ENCODE measurements around the gene ZNF773.
A peak's percentile ranks its signal among the peaks of the same experiment; 100 is the strongest.
"Not testable (repeated sequence)": the region's sequence is repeated elsewhere in the genome, so short reads cannot be mapped to it uniquely, and the experiment has no call there.

ZNF773 gene

GRCh38 chr19:57499680-57500395, at the start of gene ZNF773:
Gene ZNF773, plus strand, starts transcription at chr19:57499938. Its CDS starts 143 bp downstream, at chr19:57500081.
- H3K4me3 ChIP-seq (ENCODE audit: low read length), result peak within 1 kb of the TSS; percentile 66
- DNase-seq (ENCODE audit: low read depth), result peak; percentile 97

GRCh38 chr19:57452307-57452706, 47.4 kb upstream of the ZNF773 start:
- DNase-seq (ENCODE audit: low read depth), result no peak

GRCh38 chr19:57465680-57466381, 33.9 kb upstream of the ZNF773 start:
- TF ChIP-seq, protein P1, sequence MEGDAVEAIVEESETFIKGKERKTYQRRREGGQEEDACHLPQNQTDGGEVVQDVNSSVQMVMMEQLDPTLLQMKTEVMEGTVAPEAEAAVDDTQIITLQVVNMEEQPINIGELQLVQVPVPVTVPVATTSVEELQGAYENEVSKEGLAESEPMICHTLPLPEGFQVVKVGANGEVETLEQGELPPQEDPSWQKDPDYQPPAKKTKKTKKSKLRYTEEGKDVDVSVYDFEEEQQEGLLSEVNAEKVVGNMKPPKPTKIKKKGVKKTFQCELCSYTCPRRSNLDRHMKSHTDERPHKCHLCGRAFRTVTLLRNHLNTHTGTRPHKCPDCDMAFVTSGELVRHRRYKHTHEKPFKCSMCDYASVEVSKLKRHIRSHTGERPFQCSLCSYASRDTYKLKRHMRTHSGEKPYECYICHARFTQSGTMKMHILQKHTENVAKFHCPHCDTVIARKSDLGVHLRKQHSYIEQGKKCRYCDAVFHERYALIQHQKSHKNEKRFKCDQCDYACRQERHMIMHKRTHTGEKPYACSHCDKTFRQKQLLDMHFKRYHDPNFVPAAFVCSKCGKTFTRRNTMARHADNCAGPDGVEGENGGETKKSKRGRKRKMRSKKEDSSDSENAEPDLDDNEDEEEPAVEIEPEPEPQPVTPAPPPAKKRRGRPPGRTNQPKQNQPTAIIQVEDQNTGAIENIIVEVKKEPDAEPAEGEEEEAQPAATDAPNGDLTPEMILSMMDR (IDR thresholded peaks at IDR 0.05; ENCODE audit: insufficient read depth, low read depth, low read length, missing control alignments), result peak; percentile 27
- no peak overlapping the region for H3K4me3 ChIP-seq (ENCODE audit: low read length)
- peak; percentile 40 for DNase-seq (ENCODE audit: low read depth)

More at GRCh38 chr19:57452307-57452706, 47.4 kb upstream of the ZNF773 start:
- TF ChIP-seq, protein P1 (IDR thresholded peaks at IDR 0.05; ENCODE audit: insufficient read depth, low read depth, low read length, missing control alignments), result no peak
- H3K4me3 ChIP-seq (ENCODE audit: low read length), result no peak overlapping the region

- TF ChIP-seq, protein P1 (IDR thresholded peaks at IDR 0.05; ENCODE audit: insufficient read depth, low read depth, low read length, missing control alignments), result no peak
- DNase-seq (ENCODE audit: low read depth), result no peak
- no peak overlapping the region for H3K4me3 ChIP-seq (ENCODE audit: low read length)
Measured at GRCh38 chr19:57466489-57466888, 33.2 kb upstream of the ZNF773 start.

- TF ChIP-seq, protein P1 (IDR thresholded peaks at IDR 0.05; ENCODE audit: insufficient read depth, low read depth, low read length, missing control alignments), result no peak
- no peak for DNase-seq (ENCODE audit: low read depth)
- H3K4me3 ChIP-seq (ENCODE audit: low read length), result no peak overlapping the region
Measured at GRCh38 chr19:57473646-57474045, 26.1 kb upstream of the ZNF773 start.

DNA sequence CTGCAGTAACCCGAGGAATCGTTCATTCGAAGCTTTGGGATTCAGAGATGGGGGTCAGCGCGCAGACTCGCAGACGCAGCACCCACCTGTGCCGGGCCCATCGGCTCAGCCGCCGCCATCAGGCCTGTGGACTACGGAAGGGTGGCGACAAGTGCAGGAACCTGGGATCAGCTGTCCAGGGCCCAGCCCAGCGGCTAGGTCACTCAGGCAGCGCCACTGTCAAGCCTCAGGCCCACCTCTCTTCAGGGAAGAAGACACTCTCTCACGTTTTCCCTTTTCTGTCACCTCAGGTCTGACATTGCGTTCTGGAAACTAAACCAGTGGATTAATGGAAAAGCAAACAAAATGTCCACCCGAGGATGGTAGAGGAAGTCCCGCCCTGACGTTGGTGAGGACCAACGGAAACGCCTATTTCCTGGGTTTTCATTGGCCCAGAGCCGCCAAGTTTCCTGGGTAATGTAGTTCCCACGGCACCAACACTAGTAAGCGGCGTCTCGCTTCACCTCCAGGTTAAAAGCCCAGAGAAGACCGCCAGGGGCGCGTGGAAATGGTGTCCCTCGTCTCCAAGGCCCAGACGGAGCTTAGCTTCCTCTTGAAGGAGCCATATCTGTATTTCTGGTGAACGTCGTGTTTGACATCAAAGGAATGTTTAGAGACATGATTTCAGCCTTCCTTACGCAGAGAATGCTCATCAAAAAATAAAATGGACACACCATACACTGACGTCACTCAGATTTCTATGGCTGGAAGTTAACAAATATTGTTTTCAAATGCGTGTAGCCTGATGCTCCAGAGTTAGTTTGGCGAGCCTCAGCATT, 22.3 kb upstream of the ZNF773 start, which contains the start of gene ZNF772:
TSS of gene ZNF772 (minus strand) at position 376 of the 818 bp plus-strand sequence. CDS start at position 119, 257 bp downstream.
- peak within 1 kb of the TSS; percentile 84 for H3K4me3 ChIP-seq (ENCODE audit: low read length)
- TF ChIP-seq, protein P1 (IDR thresholded peaks at IDR 0.05; ENCODE audit: insufficient read depth, low read depth, low read length, missing control alignments), result peak; percentile 51
- peak; percentile 94 for DNase-seq (ENCODE audit: low read depth)

- H3K4me3 ChIP-seq (ENCODE audit: low read length), result peak within 1 kb of the TSS; percentile 69
- peak; percentile 97 for DNase-seq (ENCODE audit: low read depth)
Measured at GRCh38 chr19:57487477-57488298, 12.1 kb upstream of the ZNF773 start, which contains the start of gene ZNF419. Gene ZNF419, plus strand, starts transcription at chr19:57487750. Its CDS starts 201 bp downstream, at chr19:57487951.

GRCh38 chr19:57488299-57488644, 11.5 kb upstream of the ZNF773 start:
- H3K4me3 ChIP-seq (ENCODE audit: low read length), result peak overlapping the region; percentile 47

DNA sequence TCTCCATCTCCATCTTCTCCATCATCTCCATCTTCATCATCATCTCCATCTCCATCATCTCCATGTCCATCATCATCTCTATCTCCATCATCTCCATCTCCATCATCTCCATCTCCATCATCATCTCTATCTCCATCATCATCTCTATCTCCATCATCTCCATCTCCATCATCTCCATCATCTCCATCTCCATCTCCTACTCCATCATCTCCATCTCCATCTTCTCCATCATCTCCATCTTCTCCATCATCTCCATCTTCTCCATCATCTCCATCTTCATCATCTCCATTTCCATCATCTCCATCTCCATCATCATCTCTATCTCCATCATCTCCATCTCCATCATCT, 432 bp upstream of the ZNF773 start:
- not testable (repeated sequence) for H3K4me3 ChIP-seq (ENCODE audit: low read length); DNase-seq (ENCODE audit: low read depth)

More at GRCh38 chr19:57488299-57488644, 11.5 kb upstream of the ZNF773 start:
- peak; percentile 7 for DNase-seq (ENCODE audit: low read depth)

GRCh38 chr19:57500400-57500799, 662 bp downstream of the ZNF773 start:
- H3K4me3 ChIP-seq (ENCODE audit: low read length), result peak overlapping the region; percentile 45

More at GRCh38 chr19:57500400-57500799, 662 bp downstream of the ZNF773 start:
- peak; percentile 40 for DNase-seq (ENCODE audit: low read depth)

Data from epithelial cell of esophagus (primary cell).